HG02840 (cell line): ENCODE measurements around the gene SPAG5.
A peak's percentile ranks its signal among the peaks of the same experiment; 100 is the strongest.

ENCODE experiments used
- ATAC-seq: cut with Tn5 transposase; IDR thresholded peaks from one replicate; pipeline ENCODE4 v1.9.1; 2021; ENCODE audit warnings: mild to moderate bottlenecking, moderate library complexity, moderate number of reproducible peaks; ENCODE audit not compliant: unreplicated experiment, low FRiP score

The SPAG5 gene

GRCh38 chr17:28574526-28574925 lies 24.3 kb downstream of the SPAG5 start:
- no peak for ATAC-seq

- ATAC-seq: no peak
These were observed 24.8 kb downstream of the SPAG5 start for GRCh38 chr17:28573966-28574480.

GRCh38 chr17:28573521-28573920 lies 25.3 kb downstream of the SPAG5 start:
- no peak for ATAC-seq

- ATAC-seq: no peak
These were observed 25.8 kb downstream of the SPAG5 start for GRCh38 chr17:28573040-28573380.

GRCh38 chr17:28572259-28573039 lies 26.4 kb downstream of the SPAG5 start:
- no peak for ATAC-seq

- peak; percentile 78 for ATAC-seq
These were observed 27.3 kb downstream of the SPAG5 start, which contains the start of gene PIGS for GRCh38 chr17:28571361-28572122. TSS of gene PIGS (minus strand) at chr17:28571524. CDS start at chr17:28571496, 28 bp downstream.

GRCh38 chr17:28570716-28571360 lies 28.0 kb downstream of the SPAG5 start:
- peak; percentile 29 for ATAC-seq

GRCh38 chr17:28569446-28569845 lies 29.4 kb downstream of the SPAG5 start:
- no peak for ATAC-seq

- no peak for ATAC-seq
These were observed 31.2 kb downstream of the SPAG5 start for GRCh38 chr17:28567604-28568003.

- ATAC-seq: no peak
These were observed 35.4 kb downstream of the SPAG5 start for GRCh38 chr17:28563475-28563874.

- no peak for ATAC-seq
These were observed 43.8 kb downstream of the SPAG5 start for GRCh38 chr17:28555022-28555421.

GRCh38 chr17:28554565-28554964 lies 44.3 kb downstream of the SPAG5 start:
- ATAC-seq: no peak

GRCh38 chr17:28553000-28553505 lies 45.8 kb downstream of the SPAG5 start:
- ATAC-seq: no peak

- peak; percentile 58 for ATAC-seq
These were observed 46.4 kb downstream of the SPAG5 start, which contains the start of gene UNC119 for GRCh38 chr17:28552176-28552999. TSS of gene UNC119 (minus strand) at chr17:28552624. CDS start at chr17:28552557, 67 bp downstream.

GRCh38 chr17:28551421-28552175 lies 47.2 kb downstream of the SPAG5 start:
- no peak for ATAC-seq

- no peak for ATAC-seq
These were observed 48.0 kb downstream of the SPAG5 start for GRCh38 chr17:28550858-28551257.

- ATAC-seq: no peak
These were observed 49.3 kb downstream of the SPAG5 start for GRCh38 chr17:28549236-28550132.
